ENCODE results near the gene FOS.

FOS gene

GRCh38 chr14:75318353-75318752 is 39.7 kb downstream of the FOS start:
- DNase-seq (ENCODE audit: low read depth): no peak

GRCh38 chr14:75319021-75319420 is 40.4 kb downstream of the FOS start:
- no peak for DNase-seq (ENCODE audit: low read depth)

- DNase-seq (ENCODE audit: low read depth): no peak
These were observed 41.6 kb downstream of the FOS start for GRCh38 chr14:75320196-75320595.

GRCh38 chr14:75322746-75323145 is 44.1 kb downstream of the FOS start:
- no peak for DNase-seq (ENCODE audit: low read depth)

- no peak for DNase-seq (ENCODE audit: low read depth)
These were observed 44.9 kb downstream of the FOS start for GRCh38 chr14:75323571-75323970.

- DNase-seq (ENCODE audit: low read depth): no peak
These were observed 50.0 kb downstream of the FOS start for GRCh38 chr14:75328558-75329155.

GRCh38 chr14:75329369-75329768 is 50.7 kb downstream of the FOS start:
- DNase-seq (ENCODE audit: low read depth): no peak

- DNase-seq (ENCODE audit: low read depth): no peak
These were observed 52.8 kb downstream of the FOS start for GRCh38 chr14:75331471-75331870.
